HCT116 (cell line): ENCODE measurements around the gene DNAJC5. TPM values are rescaled to one million over a fixed set of nuclear protein-coding genes. Genes with fewer than 3 reads are reported as not detected.

ENCODE experiments used
- ATAC-seq: fragments of 200-7000 bp; cut with Tn5 transposase; 2 replicates; pipeline ENCODE4 v1.9.1; 2020; ENCODE audit warnings: mild to moderate bottlenecking, moderate library complexity
- BruUV-seq: library from RNA; stranded (reverse); fragments of 400-500 nt; replicated peaks from 2 replicates; lab custom pipeline; 2021; lab: Mats Ljungman, UMichigan
- CTCF ChIA-PET: fragments of 300-600 bp; sonication (Branson Sonifier 250); formaldehyde crosslinking; loops from one replicate; lab custom pipeline; 2021; ENCODE audit warnings: antibody characterized with exemption; lab: Charles Lee
- POLR2A ChIA-PET: fragments of 300-600, 350-600 bp; sonication (Branson Sonifier 250); formaldehyde crosslinking; loops from one replicate; lab custom pipeline; 2021; ENCODE audit warnings: antibody characterized with exemption; lab: Charles Lee
- RAD21 ChIA-PET, 2 experiments: fragments of 300-600 bp; sonication (Branson Sonifier 250); formaldehyde crosslinking; loops; one replicate each; lab custom pipeline; 2023; ENCODE audit warnings: low total read pairs in 2 of 2; ENCODE audit not compliant: uncharacterized antibody in 2 of 2, unreplicated experiment in 2 of 2, low non-redundant PET in 1 of 2; lab: Charles Lee
- DNase-seq: peaks from one replicate; pipeline ENCODE4 v3.0.0-alpha.2; 2010; ENCODE audit warnings: low read depth, low spot score
- H2AFZ ChIP-seq: fragments of 200-600 bp; shearing (Covaris generic), sonication (generic); 2 replicates; pipeline ENCODE4 v1.6.1; 2017; ENCODE audit warnings: low read depth, mixed run types, mixed read lengths, antibody characterized with exemption, low read length; ENCODE audit not compliant: poor library complexity, severe bottlenecking
- H3K27ac ChIP-seq: 2 replicates; pipeline ENCODE4 v1.5.1; 2012; ENCODE audit warnings: low read depth, low read length
- H3K27me3 ChIP-seq: fragments of 200-600 bp; sonication (generic); 2 replicates; pipeline ENCODE4 v1.6.1; 2016; ENCODE audit warnings: mixed run types, low read length, mixed read lengths; ENCODE audit not compliant: insufficient read depth
- H3K36me3 ChIP-seq, 2 experiments: fragments of 200-500 bp in 1 of 2; fragments of 200-600 bp in 1 of 2; sonication (Bioruptor generic) in 1 of 2; sonication (generic) in 1 of 2; 2 replicates each; pipeline versions ENCODE4 v1.5.1 to v1.6.1; 2014 to 2016; ENCODE audit warnings: low read length in 2 of 2, inconsistent platforms in 1 of 2, mixed read lengths in 1 of 2, mixed run types in 1 of 2; ENCODE audit not compliant: insufficient read depth in 2 of 2, control insufficient read depth in 1 of 2
- H3K4me1 ChIP-seq, 2 experiments: fragments of 200-600 bp in 1 of 2; sonication (generic) in 1 of 2; 2 replicates each; pipeline versions ENCODE4 v1.5.1 to v1.6.1; 2012 to 2017; ENCODE audit warnings: low read length in 2 of 2, inconsistent platforms in 1 of 2, mild to moderate bottlenecking in 1 of 2, mixed read lengths in 1 of 2, mixed run types in 1 of 2, moderate library complexity in 1 of 2; ENCODE audit not compliant: insufficient read depth in 2 of 2, control insufficient read depth in 1 of 2
- H3K4me2 ChIP-seq: fragments of 200-600 bp; sonication (generic); 2 replicates; pipeline ENCODE4 v1.6.1; 2017; ENCODE audit warnings: mixed run types, low read length, mixed read lengths
- H3K4me3 ChIP-seq, 2 experiments: fragments of 200-600 bp in 1 of 2; sonication (generic) in 1 of 2; replicated peaks in 1 of 2; 2 replicates each; pipeline ENCODE4 v1.5.1; 2011 to 2016; ENCODE audit warnings: low read length in 2 of 2, control low read depth in 1 of 2, low read depth in 1 of 2, mild to moderate bottlenecking in 1 of 2, mixed read lengths in 1 of 2, mixed run types in 1 of 2
- H3K79me2 ChIP-seq: fragments of 200-600 bp; sonication (generic); 2 replicates; pipeline ENCODE4 v1.6.1; 2017; ENCODE audit warnings: mild to moderate bottlenecking, mixed run types, low read length, moderate library complexity, mixed read lengths; ENCODE audit not compliant: insufficient read depth
- H3K9ac ChIP-seq: fragments of 200-600 bp; sonication (generic); 2 replicates; pipeline ENCODE4 v1.6.1; 2016; ENCODE audit warnings: low read length, mixed read lengths
- H3K9me2 ChIP-seq: fragments of 200-600 bp; sonication (generic), shearing (Covaris generic); 2 replicates; pipeline ENCODE4 v1.6.1; 2017; ENCODE audit warnings: mixed run types, mild to moderate bottlenecking, moderate library complexity; ENCODE audit not compliant: insufficient read depth
- H3K9me3 ChIP-seq, 2 experiments: fragments of 200-500 bp in 1 of 2; fragments of 200-600 bp in 1 of 2; sonication (Bioruptor generic) in 1 of 2; sonication (generic) in 1 of 2; 2 replicates each; pipeline ENCODE4 v1.6.1; 2014 to 2017; ENCODE audit warnings: low read length in 2 of 2, mixed read lengths in 2 of 2, inconsistent platforms in 1 of 2, low read depth in 1 of 2, mild to moderate bottlenecking in 1 of 2, mixed run types in 1 of 2, moderate library complexity in 1 of 2; ENCODE audit not compliant: control insufficient read depth in 1 of 2, insufficient read depth in 1 of 2
- H4K20me1 ChIP-seq: fragments of 200-600 bp; sonication (generic), shearing (Covaris generic); 2 replicates; pipeline ENCODE4 v1.6.1; 2017; ENCODE audit warnings: mixed run types, mild to moderate bottlenecking, moderate library complexity; ENCODE audit not compliant: insufficient read depth
- ATF3 ChIP-seq: IDR thresholded peaks from 2 replicates; pipeline ENCODE4 v1.6.1; 2012
- EGR1 ChIP-seq: IDR thresholded peaks from 2 replicates; pipeline ENCODE4 v1.6.1; 2012; ENCODE audit warnings: low read depth
- POLR2A ChIP-seq: IDR thresholded peaks from 2 replicates; pipeline ENCODE4 v1.7.0; 2011; ENCODE audit warnings: borderline replicate concordance; ENCODE audit not compliant: insufficient read depth, insufficient read length; ENCODE audit errors: extremely low read depth
- SP1 ChIP-seq: IDR thresholded peaks from 2 replicates; pipeline ENCODE4 v1.6.1; 2012; ENCODE audit warnings: low read depth
- intact Hi-C: fragments of 100-400 bp; cut with micrococcal nuclease; formaldehyde crosslinking; loops from 2 replicates; pipeline ENCODE4 v1.10.0; 2022
- total RNA-seq: library from RNA; stranded (reverse); gene quantifications from one replicate; pipeline ENCODE4 v1.2.1, GENCODE V29; 2021; ENCODE audit not compliant: unreplicated experiment

The DNAJC5 gene
- total RNA-seq, 1 experiment from 2014 or later = 38.3 TPM

GRCh38 chr20:63947638-63948456 is 52.9 kb downstream of the DNAJC5 start (continued):
- TF ChIP-seq EGR1 = no peak

- H3K36me3 ChIP-seq = no peaks in the 10 kb centered on the region
- no peak overlapping the region for H2AFZ ChIP-seq
- DNase-seq (no peak), ATAC-seq (no peak)
- H3K9me3 ChIP-seq = no peaks in the 10 kb centered on the region
- H3K4me3 ChIP-seq = no peak overlapping the region
- CTCF ChIA-PET = no interaction called here
- no peaks in the 10 kb centered on the region for H3K9me2 ChIP-seq
- H3K4me1 ChIP-seq = peaks cover 14 to 53% of the 10 kb centered on the region in 2 experiments; a peak in 3 of 4 replicates
- no peak for TF ChIP-seq POLR2A
- no peak for TF ChIP-seq ATF3
- TF ChIP-seq SP1 = no peak
- RAD21 ChIA-PET = no interaction called here
- peaks cover 97% of the 10 kb centered on the region for H3K79me2 ChIP-seq
- H3K27me3 ChIP-seq = no peaks in the 10 kb centered on the region
- no peak overlapping the region for H3K4me2 ChIP-seq
- BruUV-seq = no TSS peak
- intact Hi-C loops = no loop called here
- no peaks in the 10 kb centered on the region; the same call in 1 of the 2 replicates for H4K20me1 ChIP-seq
- H3K9ac ChIP-seq = no peak overlapping the region
- H3K27ac ChIP-seq = no peak overlapping the region; the same call in 1 of the 2 replicates
- POLR2A ChIA-PET = no interaction called here
These were observed 55.9 kb downstream of the DNAJC5 start for GRCh38 chr20:63950701-63951397.
